HK-2 (cell line): ENCODE data around the gene KBTBD2.
"Not testable (repeated sequence)": the region's sequence is repeated elsewhere in the genome, so short reads cannot be mapped to it uniquely, and the experiment has no call there.

ENCODE experiments used
- DNase-seq: peaks from one replicate; pipeline ENCODE4 v3.0.0-alpha.2; 2018; ENCODE audit not compliant: unreplicated experiment

Gene KBTBD2

GRCh38 chr7:32855837-32856775 is 35.5 kb downstream of the KBTBD2 start:
- DNase-seq: not testable (repeated sequence)

DNA sequence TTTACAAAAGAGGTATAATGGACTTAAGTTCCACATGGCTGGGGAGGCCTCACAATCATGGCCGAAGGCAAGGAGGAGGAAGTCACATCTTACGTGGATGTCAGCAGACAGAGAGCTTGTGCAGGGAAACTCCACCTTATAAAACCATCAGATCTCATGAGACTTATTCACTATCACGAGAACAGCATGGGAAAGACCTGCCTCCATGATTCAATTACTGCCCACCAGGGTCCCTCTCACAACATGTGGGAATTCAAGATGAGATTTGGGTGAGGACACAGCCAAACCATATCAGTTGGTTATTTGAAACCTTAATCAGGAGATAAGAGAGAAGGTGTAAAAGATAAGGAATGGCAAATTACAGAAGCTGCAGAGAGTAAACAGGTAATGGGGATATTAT is 40.9 kb downstream of the KBTBD2 start:
- DNase-seq: not testable (repeated sequence)

DNA sequence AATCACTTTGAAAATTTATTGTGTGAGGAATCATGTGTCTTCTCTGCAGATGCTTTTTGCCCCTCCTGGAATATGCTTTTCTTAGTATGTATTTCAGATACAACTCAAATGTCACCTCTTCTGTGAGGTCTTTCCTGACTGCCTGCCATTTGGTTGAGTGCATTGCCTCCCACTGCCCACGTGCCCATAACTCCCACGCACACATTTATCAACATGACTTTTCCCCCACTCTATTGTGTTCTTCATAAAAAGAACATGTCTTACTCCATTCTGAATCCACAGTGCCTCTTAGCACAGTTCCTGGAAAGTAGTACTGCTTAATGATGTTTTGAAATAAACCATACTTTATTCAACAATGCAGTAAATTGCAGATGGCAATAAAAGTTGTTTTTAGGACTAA is 42.9 kb downstream of the KBTBD2 start:
- not testable (repeated sequence) for DNase-seq

DNA sequence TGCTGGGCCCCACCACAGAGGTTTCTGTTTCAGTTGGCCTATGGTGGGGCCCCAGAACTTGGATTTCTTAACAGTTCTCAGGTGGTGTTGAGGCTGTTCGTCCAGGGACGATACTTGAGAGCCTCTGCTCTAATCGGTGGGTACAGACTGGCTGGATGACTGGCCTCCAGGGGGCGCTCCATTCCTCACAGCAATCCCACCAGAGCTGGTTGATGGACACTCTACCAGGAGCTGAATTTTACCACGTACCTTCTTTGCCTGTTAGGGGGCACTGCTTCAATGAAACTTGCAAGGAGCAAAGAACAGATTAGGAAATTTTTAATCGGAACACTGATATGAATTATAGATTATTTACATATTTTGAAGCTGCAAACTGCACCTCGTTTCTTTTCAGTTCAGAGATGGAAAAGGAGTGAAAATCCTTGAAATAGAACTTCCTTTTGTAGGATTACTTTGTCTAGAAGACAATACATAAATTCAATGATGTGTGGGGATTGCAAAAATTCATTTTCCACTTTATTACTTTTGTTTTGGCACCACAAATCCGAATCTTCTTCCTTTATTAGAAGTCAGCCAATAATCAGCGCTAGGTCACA is 44.8 kb downstream of the KBTBD2 start:
- peak; percentile 55 for DNase-seq

DNA sequence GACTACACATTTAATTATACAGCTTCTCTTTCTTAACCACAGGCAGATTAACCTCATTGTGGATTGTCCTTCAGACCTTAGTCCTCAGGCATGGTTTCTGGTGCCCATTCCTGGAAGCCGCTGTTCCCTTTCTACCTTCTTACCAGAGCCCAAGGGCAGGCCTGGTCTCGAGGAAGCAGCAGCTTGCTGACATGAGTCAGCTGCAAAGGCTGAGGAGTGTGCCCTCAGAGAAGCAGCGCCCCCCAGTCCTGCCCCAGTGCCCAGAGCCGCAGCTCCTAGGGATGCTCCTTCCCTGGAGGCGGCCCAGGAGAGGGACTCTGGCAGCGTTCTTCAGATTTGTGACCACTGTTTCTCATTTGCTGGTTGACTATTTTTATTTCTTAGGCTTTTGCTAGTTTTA is 46.8 kb downstream of the KBTBD2 start:
- DNase-seq: peak; percentile 16

DNA sequence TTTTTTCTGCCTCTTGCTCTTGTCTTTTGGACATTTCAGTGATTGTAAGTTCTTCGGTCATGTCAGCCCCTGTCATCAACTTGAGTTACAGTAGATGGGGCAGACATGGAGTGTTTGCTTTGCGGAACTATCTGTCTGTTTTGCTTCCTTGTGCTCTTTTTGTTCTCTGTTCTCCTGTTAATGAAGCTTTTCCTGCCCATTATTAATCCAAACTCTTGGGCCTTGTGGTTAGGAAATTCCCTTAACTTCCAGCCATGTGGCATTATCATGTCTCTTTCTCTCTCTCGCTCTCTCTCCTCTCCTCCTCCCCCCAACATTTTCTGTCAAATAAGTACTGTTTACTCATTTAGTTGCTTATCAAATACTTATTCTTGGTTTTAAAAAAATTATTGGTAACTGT is 47.8 kb downstream of the KBTBD2 start:
- DNase-seq: not testable (repeated sequence)

- not testable (repeated sequence) for DNase-seq
Observed at GRCh38 chr7:32839846-32840245, 51.7 kb downstream of the KBTBD2 start.

GRCh38 chr7:32828996-32829752 is 62.4 kb downstream of the KBTBD2 start:
- not testable (repeated sequence) for DNase-seq
